ENCODE data around the gene RPH3AL.

RPH3AL gene

GRCh38 chr17:386141-386876 lies 33.7 kb upstream of the RPH3AL start:
- Histone ChIP-seq H3K4me1 (ENCODE audit: control insufficient read depth in 1 of 2, insufficient read depth in 2 of 2, low read length in 2 of 2) (peaks cover 10 to 12% of the 10 kb centered on the region in 2 donors), H3K27ac (ENCODE audit: low read depth, low read length) (no peak overlapping the region), H3K4me3 (ENCODE audit: low read depth in 1 of 2, low read length in 2 of 2) (peak overlapping the region in 1 of 2 donors; percentile 26), H3K9me3 (ENCODE audit: control insufficient read depth in 1 of 2, low read length in 2 of 2) (no peaks in the 10 kb centered on the region), H3K36me3 (ENCODE audit: control insufficient read depth in 1 of 2, insufficient read depth in 2 of 2, low read length in 2 of 2) (no peaks in the 10 kb centered on the region), H3K27me3 (ENCODE audit: control insufficient read depth in 1 of 2, insufficient read depth in 2 of 2, low read length in 2 of 2) (no peaks in the 10 kb centered on the region), H3K9ac (ENCODE audit: low read depth in 1 of 2, low read length in 2 of 2) (no peak overlapping the region)

GRCh38 chr17:385836-386140 lies 33.2 kb upstream of the RPH3AL start:
- no peaks in the 10 kb centered on the region for H3K36me3 ChIP-seq (ENCODE audit: control insufficient read depth in 1 of 2, insufficient read depth in 2 of 2, low read length in 2 of 2)
- H3K9ac ChIP-seq (ENCODE audit: low read depth in 1 of 2, low read length in 2 of 2), result no peak overlapping the region
- no peaks in the 10 kb centered on the region for H3K27me3 ChIP-seq (ENCODE audit: control insufficient read depth in 1 of 2, insufficient read depth in 2 of 2, low read length in 2 of 2)
- no peak overlapping the region for H3K27ac ChIP-seq (ENCODE audit: low read depth, low read length)
- H3K4me1 ChIP-seq (ENCODE audit: control insufficient read depth in 1 of 2, insufficient read depth in 2 of 2, low read length in 2 of 2), result peaks cover 10 to 12% of the 10 kb centered on the region in 2 donors
- no peak overlapping the region for H3K4me3 ChIP-seq (ENCODE audit: low read depth in 1 of 2, low read length in 2 of 2)
- no peaks in the 10 kb centered on the region for H3K9me3 ChIP-seq (ENCODE audit: control insufficient read depth in 1 of 2, low read length in 2 of 2)

GRCh38 chr17:385178-385835 lies 32.7 kb upstream of the RPH3AL start:
- Histone ChIP-seq H3K4me3 (ENCODE audit: low read depth in 1 of 2, low read length in 2 of 2) (peak overlapping the region; percentile 52 to 57), H3K27ac (ENCODE audit: low read depth, low read length) (no peak overlapping the region), H3K36me3 (ENCODE audit: control insufficient read depth in 1 of 2, insufficient read depth in 2 of 2, low read length in 2 of 2) (no peaks in the 10 kb centered on the region), H3K9me3 (ENCODE audit: control insufficient read depth in 1 of 2, low read length in 2 of 2) (no peaks in the 10 kb centered on the region), H3K9ac (ENCODE audit: low read depth in 1 of 2, low read length in 2 of 2) (peak overlapping the region; percentile 10 to 38), H3K4me1 (ENCODE audit: control insufficient read depth in 1 of 2, insufficient read depth in 2 of 2, low read length in 2 of 2) (peaks cover 10 to 12% of the 10 kb centered on the region in 2 donors), H3K27me3 (ENCODE audit: control insufficient read depth in 1 of 2, insufficient read depth in 2 of 2, low read length in 2 of 2) (no peaks in the 10 kb centered on the region)

GRCh38 chr17:384622-385177 lies 32.1 kb upstream of the RPH3AL start:
- peak overlapping the region; percentile 10 to 38 for H3K9ac ChIP-seq (ENCODE audit: low read depth in 1 of 2, low read length in 2 of 2)
- H3K4me3 ChIP-seq (ENCODE audit: low read depth in 1 of 2, low read length in 2 of 2), result peak overlapping the region; percentile 52 to 57
- H3K4me1 ChIP-seq (ENCODE audit: control insufficient read depth in 1 of 2, insufficient read depth in 2 of 2, low read length in 2 of 2), result peaks cover 10 to 12% of the 10 kb centered on the region in 2 donors
- no peaks in the 10 kb centered on the region for H3K9me3 ChIP-seq (ENCODE audit: control insufficient read depth in 1 of 2, low read length in 2 of 2)
- no peaks in the 10 kb centered on the region for H3K36me3 ChIP-seq (ENCODE audit: control insufficient read depth in 1 of 2, insufficient read depth in 2 of 2, low read length in 2 of 2)
- H3K27ac ChIP-seq (ENCODE audit: low read depth, low read length), result no peak overlapping the region
- no peaks in the 10 kb centered on the region for H3K27me3 ChIP-seq (ENCODE audit: control insufficient read depth in 1 of 2, insufficient read depth in 2 of 2, low read length in 2 of 2)

GRCh38 chr17:383771-384621 lies 31.4 kb upstream of the RPH3AL start:
- H3K36me3 ChIP-seq (ENCODE audit: control insufficient read depth in 1 of 2, insufficient read depth in 2 of 2, low read length in 2 of 2), result no peaks in the 10 kb centered on the region
- H3K27me3 ChIP-seq (ENCODE audit: control insufficient read depth in 1 of 2, insufficient read depth in 2 of 2, low read length in 2 of 2), result no peaks in the 10 kb centered on the region
- no peak overlapping the region for H3K4me3 ChIP-seq (ENCODE audit: low read depth in 1 of 2, low read length in 2 of 2)
- no peak overlapping the region for H3K27ac ChIP-seq (ENCODE audit: low read depth, low read length)
- H3K4me1 ChIP-seq (ENCODE audit: control insufficient read depth in 1 of 2, insufficient read depth in 2 of 2, low read length in 2 of 2), result peaks cover 10 to 12% of the 10 kb centered on the region in 2 donors
- no peaks in the 10 kb centered on the region for H3K9me3 ChIP-seq (ENCODE audit: control insufficient read depth in 1 of 2, low read length in 2 of 2)
- H3K9ac ChIP-seq (ENCODE audit: low read depth in 1 of 2, low read length in 2 of 2), result no peak overlapping the region

GRCh38 chr17:382644-383533 lies 30.3 kb upstream of the RPH3AL start:
- Histone ChIP-seq H3K36me3 (ENCODE audit: control insufficient read depth in 1 of 2, insufficient read depth in 2 of 2, low read length in 2 of 2) (no peaks in the 10 kb centered on the region), H3K4me3 (ENCODE audit: low read depth in 1 of 2, low read length in 2 of 2) (no peak overlapping the region), H3K4me1 (ENCODE audit: control insufficient read depth in 1 of 2, insufficient read depth in 2 of 2, low read length in 2 of 2) (peaks cover 10 to 12% of the 10 kb centered on the region in 2 donors), H3K27ac (ENCODE audit: low read depth, low read length) (no peak overlapping the region), H3K9ac (ENCODE audit: low read depth in 1 of 2, low read length in 2 of 2) (no peak overlapping the region), H3K27me3 (ENCODE audit: control insufficient read depth in 1 of 2, insufficient read depth in 2 of 2, low read length in 2 of 2) (no peaks in the 10 kb centered on the region), H3K9me3 (ENCODE audit: control insufficient read depth in 1 of 2, low read length in 2 of 2) (no peaks in the 10 kb centered on the region)

GRCh38 chr17:381941-382643 lies 29.5 kb upstream of the RPH3AL start:
- Histone ChIP-seq H3K9ac (ENCODE audit: low read depth in 1 of 2, low read length in 2 of 2) (no peak overlapping the region), H3K27ac (ENCODE audit: low read depth, low read length) (no peak overlapping the region), H3K27me3 (ENCODE audit: control insufficient read depth in 1 of 2, insufficient read depth in 2 of 2, low read length in 2 of 2) (no peaks in the 10 kb centered on the region), H3K9me3 (ENCODE audit: control insufficient read depth in 1 of 2, low read length in 2 of 2) (no peaks in the 10 kb centered on the region), H3K4me1 (ENCODE audit: control insufficient read depth in 1 of 2, insufficient read depth in 2 of 2, low read length in 2 of 2) (peaks cover 10 to 12% of the 10 kb centered on the region in 2 donors), H3K36me3 (ENCODE audit: control insufficient read depth in 1 of 2, insufficient read depth in 2 of 2, low read length in 2 of 2) (no peaks in the 10 kb centered on the region), H3K4me3 (ENCODE audit: low read depth in 1 of 2, low read length in 2 of 2) (no peak overlapping the region)

GRCh38 chr17:381516-381915 lies 28.9 kb upstream of the RPH3AL start:
- no peaks in the 10 kb centered on the region for H3K27me3 ChIP-seq (ENCODE audit: control insufficient read depth in 1 of 2, insufficient read depth in 2 of 2, low read length in 2 of 2)
- no peaks in the 10 kb centered on the region for H3K36me3 ChIP-seq (ENCODE audit: control insufficient read depth in 1 of 2, insufficient read depth in 2 of 2, low read length in 2 of 2)
- H3K9me3 ChIP-seq (ENCODE audit: control insufficient read depth in 1 of 2, low read length in 2 of 2), result no peaks in the 10 kb centered on the region
- no peak overlapping the region for H3K27ac ChIP-seq (ENCODE audit: low read depth, low read length)
- H3K4me3 ChIP-seq (ENCODE audit: low read depth in 1 of 2, low read length in 2 of 2), result no peak overlapping the region
- H3K9ac ChIP-seq (ENCODE audit: low read depth in 1 of 2, low read length in 2 of 2), result no peak overlapping the region
- H3K4me1 ChIP-seq (ENCODE audit: control insufficient read depth in 1 of 2, insufficient read depth in 2 of 2, low read length in 2 of 2), result peaks cover 8 to 10% of the 10 kb centered on the region in 2 donors

Measured in duodenal mucosa (tissue), 2 donors.